Measurements from ENCODE around the gene DCP2. TPM values are rescaled to one million over a fixed set of nuclear protein-coding genes. Genes with fewer than 3 reads are reported as not detected.
A peak's percentile ranks its signal among the peaks of the same experiment; 100 is the strongest.

Gene DCP2
- total and polyA plus RNA-seq, 10 of the 15 experiments (the other 5 are each of a cell fraction or from before 2014, with no cell fraction given), result 23.4 to 81.6 (median 47.4) TPM

- no peak for TF ChIP-seq USF1 (IDR thresholded peaks at IDR 0.05; ENCODE audit: borderline replicate concordance, extremely low read length, insufficient read depth, low read depth, low read length)
- TF ChIP-seq TCF12 (IDR thresholded peaks at IDR 0.05; ENCODE audit: low read depth, low read length), result no peak
- no peak for TF ChIP-seq CUX1 (IDR thresholded peaks at IDR 0.05; ENCODE audit: insufficient replicate concordance, low read depth, low read length)
- TF ChIP-seq IRF5 (IDR thresholded peaks at IDR 0.05; ENCODE audit: borderline replicate concordance), result no peak
- TF ChIP-seq SPI1 (IDR thresholded peaks at IDR 0.05; ENCODE audit: borderline replicate concordance, insufficient read depth, low read depth, low read length), result peak; percentile 74
- TF ChIP-seq FOS (IDR thresholded peaks at IDR 0.05; ENCODE audit: borderline replicate concordance, extremely low read depth, insufficient read length), result no peak
- no peak for TF ChIP-seq BACH1 (IDR thresholded peaks at IDR 0.05; ENCODE audit: borderline replicate concordance)
- TF ChIP-seq IKZF2 (IDR thresholded peaks at IDR 0.05), result peak; percentile 85 to 87
- no peak for TF ChIP-seq CHD4 (IDR thresholded peaks at IDR 0.05)
- no peak for TF ChIP-seq ZBTB40 (IDR thresholded peaks at IDR 0.05; ENCODE audit: borderline replicate concordance)
- no peak for TF ChIP-seq ZBTB4 (CRISPR knock-in tag; IDR thresholded peaks at IDR 0.05)
- no peak for TF ChIP-seq HDAC2 (IDR thresholded peaks at IDR 0.05)
- TF ChIP-seq TCF7 (IDR thresholded peaks at IDR 0.05; ENCODE audit: borderline replicate concordance), result peak; percentile 85
- TF ChIP-seq ZNF24 (IDR thresholded peaks at IDR 0.05), result peak; percentile 43; the same call in 1 of the 2 replicates
Measured at GRCh38 chr5:112930082-112930344, 46.6 kb upstream of the DCP2 start (continued).
